ENCODE data around the gene ATP2A1.

DNA sequence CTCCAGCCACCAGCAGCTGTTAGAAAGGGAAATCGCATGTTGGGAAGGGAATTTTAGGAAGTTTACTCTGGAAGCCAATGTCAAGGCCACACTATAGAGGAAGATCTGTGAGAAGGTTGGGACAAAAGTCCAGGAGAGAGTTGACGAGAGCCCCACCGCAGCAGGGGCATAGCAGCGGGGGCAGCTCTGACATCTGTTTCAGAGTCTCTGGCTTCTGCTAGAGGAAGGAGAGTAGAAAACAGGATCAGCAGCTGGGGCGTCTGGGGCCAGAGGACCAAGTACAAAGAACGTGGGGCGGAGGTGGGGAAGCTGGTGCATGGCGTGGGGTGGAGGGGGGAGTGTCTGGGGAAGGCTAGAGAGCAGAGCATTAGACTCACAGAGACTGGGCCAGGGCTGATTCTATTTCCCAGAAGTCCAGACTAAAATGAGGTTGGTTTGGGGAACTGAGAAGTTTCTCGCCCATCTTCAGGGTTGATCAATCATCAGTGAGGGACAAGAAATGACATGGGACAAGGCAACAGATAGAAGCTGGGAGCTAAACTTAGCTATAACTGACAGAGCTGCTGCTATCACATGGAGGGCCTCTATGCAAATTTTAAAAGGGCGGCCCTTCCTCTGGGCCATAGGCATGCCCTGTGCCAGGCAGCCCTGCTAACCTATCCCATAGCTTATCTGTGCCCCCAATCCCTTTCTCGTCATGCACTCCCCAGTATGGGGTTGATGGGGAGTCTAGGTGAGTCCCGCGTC is 45.5 kb downstream of the ATP2A1 start:
- TF ChIP-seq, protein P1, sequence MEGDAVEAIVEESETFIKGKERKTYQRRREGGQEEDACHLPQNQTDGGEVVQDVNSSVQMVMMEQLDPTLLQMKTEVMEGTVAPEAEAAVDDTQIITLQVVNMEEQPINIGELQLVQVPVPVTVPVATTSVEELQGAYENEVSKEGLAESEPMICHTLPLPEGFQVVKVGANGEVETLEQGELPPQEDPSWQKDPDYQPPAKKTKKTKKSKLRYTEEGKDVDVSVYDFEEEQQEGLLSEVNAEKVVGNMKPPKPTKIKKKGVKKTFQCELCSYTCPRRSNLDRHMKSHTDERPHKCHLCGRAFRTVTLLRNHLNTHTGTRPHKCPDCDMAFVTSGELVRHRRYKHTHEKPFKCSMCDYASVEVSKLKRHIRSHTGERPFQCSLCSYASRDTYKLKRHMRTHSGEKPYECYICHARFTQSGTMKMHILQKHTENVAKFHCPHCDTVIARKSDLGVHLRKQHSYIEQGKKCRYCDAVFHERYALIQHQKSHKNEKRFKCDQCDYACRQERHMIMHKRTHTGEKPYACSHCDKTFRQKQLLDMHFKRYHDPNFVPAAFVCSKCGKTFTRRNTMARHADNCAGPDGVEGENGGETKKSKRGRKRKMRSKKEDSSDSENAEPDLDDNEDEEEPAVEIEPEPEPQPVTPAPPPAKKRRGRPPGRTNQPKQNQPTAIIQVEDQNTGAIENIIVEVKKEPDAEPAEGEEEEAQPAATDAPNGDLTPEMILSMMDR (IDR thresholded peaks at IDR 0.05; ENCODE audit: low read depth, low read length) = no peak
- TF ChIP-seq POLR2A (IDR thresholded peaks at IDR 0.05; ENCODE audit: extremely low read depth, insufficient read length) = no peak
- TF ChIP-seq, protein P2, sequence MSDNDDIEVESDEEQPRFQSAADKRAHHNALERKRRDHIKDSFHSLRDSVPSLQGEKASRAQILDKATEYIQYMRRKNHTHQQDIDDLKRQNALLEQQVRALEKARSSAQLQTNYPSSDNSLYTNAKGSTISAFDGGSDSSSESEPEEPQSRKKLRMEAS (IDR thresholded peaks at IDR 0.05; ENCODE audit: low read depth, low read length) = no peak
